IMR-90 (cell line): ENCODE data around the gene ANKRD55. TPM values are rescaled to one million over a fixed set of nuclear protein-coding genes. Genes with fewer than 3 reads are reported as not detected.

Source experiments
- ATAC-seq: fragments of 200-7000 bp; cut with Tn5 transposase; 2 replicates; pipeline ENCODE4 v1.9.1; 2020; ENCODE audit warnings: low read depth, mild to moderate bottlenecking, moderate library complexity
- BruUV-seq: library from RNA; stranded (reverse); fragments of 400-500 nt; replicated peaks from 2 replicates; lab custom pipeline; 2021; lab: Mats Ljungman, UMichigan
- CTCF ChIA-PET: fragments of 300-600 bp; formaldehyde crosslinking; extraction: SDS; loops from one replicate; lab custom pipeline; 2021; ENCODE audit warnings: antibody characterized with exemption; lab: Yijun Ruan, JAX
- POLR2A ChIA-PET: fragments of 300-600 bp; sonication (Branson Sonifier 250); formaldehyde crosslinking; loops from one replicate; lab custom pipeline; 2022; ENCODE audit warnings: antibody characterized with exemption; ENCODE audit not compliant: unreplicated experiment; lab: Charles Lee
- DNase-seq: peaks from one replicate; pipeline ENCODE4 v3.0.0; 2013
- H2AFZ ChIP-seq: replicated peaks from 2 replicates; pipeline ENCODE3; 2013; ENCODE audit warnings: low read length, mild to moderate bottlenecking; ENCODE audit not compliant: poor library complexity
- H2AK5ac ChIP-seq: 2 replicates; pipeline ENCODE4 v1.6.1; 2013; ENCODE audit warnings: low read depth, low read length, inconsistent platforms
- H2AK9ac ChIP-seq: replicated peaks from 2 replicates; pipeline ENCODE3; 2013; ENCODE audit warnings: mild to moderate bottlenecking, low read depth, low read length, moderate library complexity; ENCODE audit not compliant: poor library complexity
- H2BK120ac ChIP-seq: 2 replicates; pipeline ENCODE4 v1.6.1; 2013; ENCODE audit warnings: low read depth, low read length, inconsistent platforms
- H2BK15ac ChIP-seq: 3 replicates; pipeline ENCODE4 v1.6.1; 2013; ENCODE audit warnings: low read depth, low read length, inconsistent platforms
- H2BK20ac ChIP-seq: 2 replicates; pipeline ENCODE4 v1.6.1; 2013; ENCODE audit warnings: low read depth, mild to moderate bottlenecking, inconsistent platforms, low read length, moderate library complexity
- H2BK5ac ChIP-seq: 2 replicates; pipeline ENCODE4 v1.6.1; 2013; ENCODE audit warnings: mild to moderate bottlenecking, low read depth, low read length, inconsistent platforms; ENCODE audit not compliant: poor library complexity, severe bottlenecking
- H3K14ac ChIP-seq: replicated peaks from 2 replicates; pipeline ENCODE4 v1.6.1; 2013; ENCODE audit warnings: low read depth, low read length, inconsistent platforms
- H3K18ac ChIP-seq: 2 replicates; pipeline ENCODE4 v1.6.1; 2013; ENCODE audit warnings: low read depth, low read length, control low read depth
- H3K23ac ChIP-seq: 2 replicates; pipeline ENCODE4 v1.6.1; 2013; ENCODE audit warnings: low read depth, low read length, inconsistent platforms
- H3K27ac ChIP-seq: 2 replicates; pipeline ENCODE4 v1.5.1; 2013; ENCODE audit warnings: mild to moderate bottlenecking, control low read depth, low read length; ENCODE audit not compliant: insufficient read depth
- H3K27me3 ChIP-seq: 2 replicates; pipeline ENCODE4 v1.6.1; 2013; ENCODE audit warnings: low read length; ENCODE audit not compliant: control insufficient read depth, insufficient read depth
- H3K36me3 ChIP-seq: 2 replicates; pipeline ENCODE4 v1.6.1; 2013; ENCODE audit warnings: low read length, mixed read lengths; ENCODE audit not compliant: control insufficient read depth, insufficient read depth
- H3K4ac ChIP-seq: 2 replicates; pipeline ENCODE4 v1.6.1; 2013; ENCODE audit warnings: low read depth, low read length, inconsistent platforms
- H3K4me1 ChIP-seq: 2 replicates; pipeline ENCODE4 v1.6.1; 2013; ENCODE audit warnings: low read length, mixed read lengths; ENCODE audit not compliant: control insufficient read depth, insufficient read depth
- H3K4me2 ChIP-seq: 2 replicates; pipeline ENCODE4 v1.6.1; 2013; ENCODE audit warnings: low read depth, mild to moderate bottlenecking, control low read depth, low read length, moderate library complexity
- H3K4me3 ChIP-seq: 2 replicates; pipeline ENCODE4 v1.5.1; 2013; ENCODE audit warnings: low read depth, mild to moderate bottlenecking, control low read depth, low read length, moderate library complexity; ENCODE audit not compliant: insufficient read depth
- H3K56ac ChIP-seq: 2 replicates; pipeline ENCODE4 v1.6.1; 2013; ENCODE audit warnings: low read length, inconsistent platforms; ENCODE audit not compliant: insufficient read depth; ENCODE audit errors: extremely low read depth
- H3K79me1 ChIP-seq, 2 experiments: 2 replicates each; pipeline ENCODE4 v1.6.1; 2013; ENCODE audit warnings: low read length in 2 of 2, inconsistent platforms in 1 of 2, low read depth in 1 of 2
- H3K9ac ChIP-seq: 2 replicates; pipeline ENCODE4 v1.6.1; 2013; ENCODE audit warnings: low read depth, low read length, control low read depth
- H3K9me1 ChIP-seq: 2 replicates; pipeline ENCODE4 v1.6.1; 2013; ENCODE audit warnings: low read length, inconsistent platforms; ENCODE audit not compliant: insufficient read depth
- H3K9me3 ChIP-seq: 2 replicates; pipeline ENCODE4 v1.6.1; 2013; ENCODE audit warnings: low read length; ENCODE audit not compliant: control insufficient read depth, insufficient read depth
- H4K20me1 ChIP-seq: 2 replicates; pipeline ENCODE4 v1.6.1; 2013; ENCODE audit warnings: low read length, inconsistent platforms; ENCODE audit not compliant: insufficient read depth
- H4K5ac ChIP-seq: 2 replicates; pipeline ENCODE4 v1.6.1; 2013; ENCODE audit warnings: mild to moderate bottlenecking, low read depth, low read length, control low read depth
- H4K8ac ChIP-seq, 2 experiments: 2 replicates each; pipeline ENCODE4 v1.6.1; 2013; ENCODE audit warnings: low read depth in 2 of 2, low read length in 2 of 2, control low read depth in 1 of 2, inconsistent platforms in 1 of 2
- H4K91ac ChIP-seq: 2 replicates; pipeline ENCODE4 v1.6.1; 2013; ENCODE audit warnings: low read depth, low read length, inconsistent platforms; ENCODE audit not compliant: insufficient read depth
- BHLHE40 ChIP-seq: fragments of 150-350 bp; IDR thresholded peaks from 2 replicates; pipeline ENCODE4 v1.6.1; 2016; ENCODE audit warnings: mild to moderate bottlenecking, low read depth, low read length
- CEBPB ChIP-seq: IDR thresholded peaks from 2 replicates; pipeline ENCODE4 v1.6.1; 2012; ENCODE audit warnings: low read depth, low read length, improper control_type of control experiment
- CHD1 ChIP-seq: IDR thresholded peaks from 2 replicates; pipeline ENCODE4 v1.6.1; 2012; ENCODE audit warnings: low read depth, low read length, improper control_type of control experiment
- FOS ChIP-seq: fragments of 150-350 bp; IDR thresholded peaks from 2 replicates; pipeline ENCODE4 v1.6.1; 2016; ENCODE audit warnings: low read depth, low read length
- MAZ ChIP-seq: IDR thresholded peaks from 2 replicates; pipeline ENCODE4 v1.6.1; 2012; ENCODE audit warnings: low read depth, mild to moderate bottlenecking, low read length, improper control_type of control experiment, moderate library complexity, borderline replicate concordance
- NFE2L2 ChIP-seq: fragments of 150-350 bp; IDR thresholded peaks from 2 replicates; pipeline ENCODE4 v1.6.1; 2016; ENCODE audit warnings: low read depth, mild to moderate bottlenecking, low read length
- POLR2A ChIP-seq: IDR thresholded peaks from 2 replicates; pipeline ENCODE4 v1.6.1; 2012; ENCODE audit warnings: mild to moderate bottlenecking, low read depth, low read length
- RAD21 ChIP-seq: IDR thresholded peaks from 2 replicates; pipeline ENCODE4 v1.6.1; 2012; ENCODE audit warnings: low read length, improper control_type of control experiment
- RCOR1 ChIP-seq: IDR thresholded peaks from 2 replicates; pipeline ENCODE4 v1.6.1; 2012; ENCODE audit warnings: mild to moderate bottlenecking, low read length, improper control_type of control experiment; ENCODE audit not compliant: insufficient replicate concordance
- RFX5 ChIP-seq: IDR thresholded peaks from 2 replicates; pipeline ENCODE4 v1.8.0; 2012; ENCODE audit warnings: low read depth, mild to moderate bottlenecking, low read length, moderate library complexity
- SMC3 ChIP-seq: fragments of 150-350 bp; IDR thresholded peaks from 2 replicates; pipeline ENCODE4 v1.6.1; 2016; ENCODE audit warnings: low read depth, mild to moderate bottlenecking, antibody characterized with exemption, low read length, moderate library complexity
- WGBS, 2 experiments: methylation state at CpG; one replicate each; pipeline versions ENCODE4 v1.1.5 to v1.1.7; 2013; ENCODE audit warnings: missing lambda C conversion rate in 2 of 2; ENCODE audit not compliant: insufficient read length in 1 of 2; ENCODE audit errors: extremely low coverage in 2 of 2; 5-methylcytosine and 5-hydroxymethylcytosine counted together
- dilution Hi-C: fragments of 300-500 bp; cut with HindIII; formaldehyde crosslinking; loops from one replicate; pipeline ENCODE4 v1.14.3; 2018; ENCODE audit warnings: low sequenced_read_pairs; ENCODE audit not compliant: unreplicated experiment
- in situ Hi-C: fragments of 300-500 bp; cut with MboI; formaldehyde crosslinking; loops from 3 replicates; pipeline ENCODE4 v1.14.3; 2019; ENCODE audit warnings: low sequenced_read_pairs, inconsistent platforms, mixed read lengths
- intact Hi-C: fragments of 100-400 bp; cut with micrococcal nuclease; formaldehyde crosslinking; loops from 2 replicates; pipeline ENCODE4 v1.10.0; 2022
- polyA plus RNA-seq, 3 experiments: library from polyadenylated mRNA; depleted of rRNA; stranded (reverse); fragments of >200 nt; gene quantifications; 2 replicates each; pipeline ENCODE4 v1.2.3, GENCODE V29; 2012; ENCODE audit warnings: low replicate concordance in 1 of 3
- total RNA-seq: library from RNA; depleted of rRNA; stranded (reverse); fragments of >200 nt; gene quantifications from 2 replicates; pipeline ENCODE4 v1.2.3, GENCODE V29; 2012
- TF ChIP-seq, protein P1 (sequence below): fragments of 150-350 bp; IDR thresholded peaks from 2 replicates; pipeline ENCODE4 v1.6.1; 2017; ENCODE audit warnings: mild to moderate bottlenecking, antibody characterized with exemption, low read length, low read depth

ANKRD55 gene
- total and polyA plus RNA-seq, 2 of the 4 experiments (the other 2 are of a cell fraction), result not detected

DNA sequence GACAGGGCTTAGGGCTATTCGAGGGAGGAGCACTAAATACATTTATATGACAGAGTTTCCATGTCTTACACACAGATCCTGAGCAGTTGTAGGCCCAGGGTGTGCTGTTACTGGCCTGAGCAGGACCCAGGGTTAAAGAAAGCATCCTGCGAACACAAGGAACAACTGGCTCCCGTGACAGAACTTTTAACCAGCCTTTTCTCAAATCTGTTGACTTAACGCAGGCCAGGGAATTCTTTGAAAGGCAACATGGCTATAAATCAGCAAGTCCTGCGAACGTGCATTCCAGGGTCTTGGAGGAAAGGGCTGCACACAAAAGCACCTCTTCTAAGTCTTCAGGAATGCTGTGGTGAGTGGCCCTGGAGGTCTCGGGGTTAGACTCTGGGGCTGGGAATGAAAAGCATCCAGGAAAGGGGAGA is 45.2 kb upstream of the ANKRD55 start:
- WGBS, 2 experiments, result 0% methylated on average over 2 of the region's 7 CpGs; no CpG with 5 or more reads in 1 of the 2 experiments
- H3K9me1 ChIP-seq, result peaks cover 28% of the 10 kb centered on the region
- H3K4me1 ChIP-seq, result peaks cover 26% of the 10 kb centered on the region
- H3K27ac ChIP-seq, result peak overlapping the region; percentile 98
- TF ChIP-seq NFE2L2, result no peak
- TF ChIP-seq SMC3, result peak; percentile 13; the same call in 1 of the 2 replicates
- TF ChIP-seq CHD1, result no peak
- TF ChIP-seq MAZ, result no peak
- no peak for TF ChIP-seq FOS
- TF ChIP-seq RCOR1, result no peak
- TF ChIP-seq CEBPB, result no peak
- peak; percentile 1; the same call in 1 of the 2 replicates for TF ChIP-seq RAD21
- no peak for TF ChIP-seq RFX5
- no peak for TF ChIP-seq POLR2A
- peak; percentile 92 for TF ChIP-seq BHLHE40
- TF ChIP-seq, protein P1, sequence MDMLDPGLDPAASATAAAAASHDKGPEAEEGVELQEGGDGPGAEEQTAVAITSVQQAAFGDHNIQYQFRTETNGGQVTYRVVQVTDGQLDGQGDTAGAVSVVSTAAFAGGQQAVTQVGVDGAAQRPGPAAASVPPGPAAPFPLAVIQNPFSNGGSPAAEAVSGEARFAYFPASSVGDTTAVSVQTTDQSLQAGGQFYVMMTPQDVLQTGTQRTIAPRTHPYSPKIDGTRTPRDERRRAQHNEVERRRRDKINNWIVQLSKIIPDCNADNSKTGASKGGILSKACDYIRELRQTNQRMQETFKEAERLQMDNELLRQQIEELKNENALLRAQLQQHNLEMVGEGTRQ, result no peak
- H3K27me3 ChIP-seq, result no peaks in the 10 kb centered on the region
- H4K91ac ChIP-seq, result peak overlapping the region; percentile 100
- ChIA-PET POLR2A (no interaction called here), CTCF (no interaction called here)
- peak overlapping the region; percentile 86 for H3K23ac ChIP-seq
- in situ Hi-C loops, result no loop called here
- H2AK5ac ChIP-seq, result peak overlapping the region; percentile 94
- peak overlapping the region; percentile 100 for H3K4ac ChIP-seq
- DNase-seq, result peak; percentile 98
- ATAC-seq, result peak; percentile 87
- no peaks in the 10 kb centered on the region for H3K36me3 ChIP-seq
- H4K5ac ChIP-seq, result peak overlapping the region; percentile 88; the same call in 1 of the 2 replicates
- peak overlapping the region; percentile 85 for H2BK5ac ChIP-seq
- H2BK15ac ChIP-seq, result peak overlapping the region; percentile 94; the same call in 2 of the 3 replicates
- H3K14ac ChIP-seq, result peak overlapping the region; percentile 97
- peaks cover 0 to 21% of the 10 kb centered on the region in 2 experiments; a peak in 1 of 4 replicates for H3K79me1 ChIP-seq
- intact Hi-C loops, result loop anchor here (1.0 to 2.0 kb wide), 2 partner anchors 131 to 538 kb away; no protein-coding TSS in a partner anchor
- peak overlapping the region; percentile 25; the same call in 1 of the 2 replicates for H3K18ac ChIP-seq
- H2BK20ac ChIP-seq, result peak overlapping the region; percentile 99
- H3K4me3 ChIP-seq, result no peak overlapping the region
- H2AFZ ChIP-seq, result peak overlapping the region; percentile 55
- H2AK9ac ChIP-seq, result no peak overlapping the region
- H2BK120ac ChIP-seq, result peak overlapping the region; percentile 99
- no peaks in the 10 kb centered on the region for H4K20me1 ChIP-seq
- dilution Hi-C loops, result no loop called here
- H3K4me2 ChIP-seq, result no peak overlapping the region
- no peaks in the 10 kb centered on the region for H3K9me3 ChIP-seq
- peak overlapping the region; percentile 4; the same call in 1 of the 2 replicates for H3K9ac ChIP-seq
- peak overlapping the region; percentile 97 to 99 for H4K8ac ChIP-seq
- BruUV-seq, result no TSS peak
- peak overlapping the region; percentile 97 for H3K56ac ChIP-seq
